Stomach (tissue), 4 donors: ENCODE measurements around the gene MINDY2.

Experiments
- CTCF ChIP-seq, 7 experiments: fragments of 450-650 bp in 4 of 7; fragments of 200-600 bp in 3 of 7; sonication (generic) in 3 of 7; IDR thresholded peaks; one replicate each; pipeline ENCODE4 v1.5.1; 2016 to 2019; ENCODE audit warnings: antibody characterized with exemption in 7 of 7, control low read depth in 2 of 7, mild to moderate bottlenecking in 1 of 7
- EP300 ChIP-seq: sonication (generic); formaldehyde crosslinking; IDR thresholded peaks from one replicate; pipeline ENCODE4 v1.6.1; 2017; ENCODE audit warnings: antibody characterized with exemption
- POLR2A ChIP-seq, 4 donors: fragments of 450-650 bp; IDR thresholded peaks; one replicate each; pipeline ENCODE4 v1.6.1; 2016; ENCODE audit warnings: antibody characterized with exemption in 4 of 4, control low read depth in 2 of 4, mild to moderate bottlenecking in 1 of 4, moderate library complexity in 1 of 4
- POLR2AphosphoS5 ChIP-seq, 3 donors: sonication (generic); formaldehyde crosslinking; IDR thresholded peaks; one replicate each; pipeline ENCODE4 v1.6.1; 2016; ENCODE audit warnings: antibody characterized with exemption in 3 of 3

- peak in 1 of 7 experiments; percentile 14 for TF ChIP-seq CTCF (IDR thresholded peaks at IDR 0.05)
- no peak for TF ChIP-seq POLR2A (IDR thresholded peaks at IDR 0.05)
- TF ChIP-seq POLR2AphosphoS5 (IDR thresholded peaks at IDR 0.05): no peak
- TF ChIP-seq EP300: no peak
Observed at GRCh38 chr15:58770519-58770856, 614 bp upstream of the MINDY2 start.
